Endothelial cell of umbilical vein (primary cell): ENCODE measurements around the gene PRC1. TPM values are rescaled to one million over a fixed set of nuclear protein-coding genes. Genes with fewer than 3 reads are reported as not detected.
A peak's percentile ranks its signal among the peaks of the same experiment; 100 is the strongest.

ENCODE experiments used
- BruUV-seq: library from RNA; stranded (reverse); fragments of 400-500 nt; replicated peaks from 2 replicates; lab custom pipeline; 2021; lab: Mats Ljungman, UMichigan
- CTCF ChIA-PET: fragments of 300-600, 350-600 bp; sonication (Branson Sonifier 250); formaldehyde crosslinking; loops from one replicate; lab custom pipeline; 2021; ENCODE audit warnings: antibody characterized with exemption, inconsistent platforms; lab: Charles Lee
- POLR2A ChIA-PET: fragments of 300-600, 350-600 bp; sonication (Branson Sonifier 250); formaldehyde crosslinking; loops from one replicate; lab custom pipeline; 2021; ENCODE audit warnings: antibody characterized with exemption, inconsistent platforms; lab: Charles Lee
- DNase-seq: peaks from one replicate; pipeline ENCODE4 v3.0.0-alpha.2; 2011; ENCODE audit warnings: low read depth, low spot score
- FAIRE-seq: peaks from 2 replicates; lab custom pipeline; 2011; peaks lifted over from hg19 to GRCh38; lab: Jason Lieb, UNC
- H2AFZ ChIP-seq: 2 replicates; pipeline ENCODE4 v1.6.0; 2012; ENCODE audit warnings: low read depth, low read length, control low read depth, inconsistent platforms
- H3K27ac ChIP-seq: 2 replicates; pipeline ENCODE4 v1.5.1; 2011; ENCODE audit warnings: low read depth, mild to moderate bottlenecking, control low read depth, low read length, moderate library complexity; ENCODE audit not compliant: insufficient read depth
- H3K27me3 ChIP-seq, 2 experiments: 2 replicates each; pipeline versions ENCODE4 v1.6.0 to v1.6.1; 2011; ENCODE audit warnings: low read length in 2 of 2, mixed read lengths in 1 of 2; ENCODE audit not compliant: control insufficient read depth in 2 of 2, insufficient read depth in 2 of 2
- H3K36me3 ChIP-seq, 2 experiments: 2 replicates in 1 of 2; 3 replicates in 1 of 2; pipeline ENCODE4 v1.5.1; 2011; ENCODE audit warnings: low read length in 2 of 2, mild to moderate bottlenecking in 1 of 2, moderate library complexity in 1 of 2; ENCODE audit not compliant: control insufficient read depth in 2 of 2, insufficient read depth in 2 of 2; ENCODE audit errors: extremely low read depth in 1 of 2
- H3K4me1 ChIP-seq: 3 replicates; pipeline ENCODE4 v1.5.1; 2011; ENCODE audit warnings: mild to moderate bottlenecking, low read length; ENCODE audit not compliant: control insufficient read depth, insufficient read depth; ENCODE audit errors: extremely low read depth
- H3K4me2 ChIP-seq: 2 replicates; pipeline ENCODE4 v1.6.1; 2011; ENCODE audit warnings: low read length, control low read depth, mixed read lengths; ENCODE audit not compliant: insufficient read depth
- H3K4me3 ChIP-seq, 3 experiments: fragments of 200-600 bp in 1 of 3; sonication (generic), shearing (Covaris generic) in 1 of 3; replicated peaks in 1 of 3; 2 replicates each; pipeline ENCODE4 v1.5.1; 2011 to 2016; ENCODE audit warnings: control low read depth in 3 of 3, low read length in 3 of 3, mild to moderate bottlenecking in 2 of 3, inconsistent platforms in 1 of 3, low read depth in 1 of 3, moderate library complexity in 1 of 3; ENCODE audit not compliant: insufficient read depth in 1 of 3
- H3K79me2 ChIP-seq: 2 replicates; pipeline ENCODE4 v1.6.0; 2012; ENCODE audit warnings: low read length, inconsistent platforms; ENCODE audit not compliant: control insufficient read depth, insufficient read depth
- H3K9ac ChIP-seq: replicated peaks from 2 replicates; pipeline ENCODE3; 2011; ENCODE audit warnings: low read length, control low read depth; ENCODE audit not compliant: insufficient read depth; ENCODE audit errors: extremely low read depth
- H3K9me1 ChIP-seq: replicated peaks from 3 replicates; pipeline ENCODE4 v1.6.0; 2011; ENCODE audit warnings: mild to moderate bottlenecking, low read length; ENCODE audit not compliant: control insufficient read depth, insufficient read depth; ENCODE audit errors: extremely low read depth
- H3K9me3 ChIP-seq: replicated peaks from 2 replicates; pipeline ENCODE4 v1.5.1; 2012; ENCODE audit warnings: low read length, inconsistent platforms; ENCODE audit not compliant: control insufficient read depth, insufficient read depth
- H4K20me1 ChIP-seq: replicated peaks from 2 replicates; pipeline ENCODE3; 2011; ENCODE audit warnings: mild to moderate bottlenecking, low read length; ENCODE audit not compliant: control insufficient read depth, insufficient read depth; ENCODE audit errors: extremely low read depth
- EZH2 ChIP-seq: IDR thresholded peaks from 2 replicates; pipeline ENCODE4 v1.6.1; 2012; ENCODE audit warnings: borderline replicate concordance, low read depth, mild to moderate bottlenecking, moderate library complexity, low read length, inconsistent platforms; ENCODE audit not compliant: severe bottlenecking
- FOS ChIP-seq: IDR thresholded peaks from 2 replicates; pipeline ENCODE4 v1.6.1; 2011; ENCODE audit warnings: mild to moderate bottlenecking, low read length, moderate library complexity, borderline replicate concordance; ENCODE audit not compliant: insufficient read depth
- GATA2 ChIP-seq: IDR thresholded peaks from 2 replicates; pipeline ENCODE4 v1.7.0; 2011; ENCODE audit warnings: low read depth, mild to moderate bottlenecking, moderate library complexity, mixed read lengths, low read length; ENCODE audit not compliant: insufficient read length, insufficient read depth
- JUN ChIP-seq: IDR thresholded peaks from 2 replicates; pipeline ENCODE4 v1.6.1; 2011; ENCODE audit warnings: borderline replicate concordance, low read depth; ENCODE audit not compliant: insufficient read length, insufficient read depth
- MYC ChIP-seq: IDR thresholded peaks from one replicate; pipeline ENCODE4 v1.6.1; 2011; ENCODE audit warnings: mild to moderate bottlenecking, low read depth, low read length
- POLR2A ChIP-seq: IDR thresholded peaks from 2 replicates; pipeline ENCODE4 v1.6.1; 2012; ENCODE audit warnings: low read depth, mild to moderate bottlenecking, control low read depth, low read length
- POLR2AphosphoS5 ChIP-seq: IDR thresholded peaks from 2 replicates; pipeline ENCODE4 v1.6.1; 2012; ENCODE audit warnings: low read depth, mild to moderate bottlenecking, control low read depth, low read length, moderate library complexity; ENCODE audit not compliant: insufficient read depth
- dilution Hi-C: fragments of 300-500 bp; cut with MboI; formaldehyde crosslinking; loops from one replicate; pipeline ENCODE4 v1.15.0; 2019; ENCODE audit warnings: low sequenced_read_pairs; ENCODE audit not compliant: extremely low pct_ligation_motif_present
- intact Hi-C: fragments of 100-400 bp; cut with micrococcal nuclease; formaldehyde crosslinking; loops from one replicate; pipeline ENCODE4 v1.10.0; 2022
- polyA plus RNA-seq, 4 experiments: library from polyadenylated mRNA; depleted of rRNA in 3 of 4; stranded (reverse) in 3 of 4; unstranded in 1 of 4; fragments of >200 nt; gene quantifications; 2 replicates each; pipeline versions ENCODE4 v1.2.1 to v1.2.3, GENCODE V29; 2011 to 2012; ENCODE audit warnings: missing spikeins in 1 of 4
- total RNA-seq: library from RNA; stranded (reverse); gene quantifications from 2 replicates; pipeline ENCODE4 v1.2.3, GENCODE V29; 2021
- TF ChIP-seq, protein P1 (sequence below): IDR thresholded peaks from 2 replicates; pipeline ENCODE4 v1.6.1; 2011; ENCODE audit not compliant: insufficient read depth, insufficient read length
- TF ChIP-seq, protein P2 (sequence below), 2 donors: IDR thresholded peaks; 1 replicate in 1 of 2; 2 replicates in 1 of 2; pipeline ENCODE4 v1.5.1; 2011; ENCODE audit warnings: low read length in 2 of 2, mild to moderate bottlenecking in 2 of 2, moderate library complexity in 2 of 2, control low read depth in 1 of 2, inconsistent platforms in 1 of 2, low read depth in 1 of 2; ENCODE audit not compliant: insufficient read depth in 1 of 2; ENCODE audit errors: extremely low read depth in 1 of 2

The PRC1 gene
- total and polyA plus RNA-seq, 2 donors (not counting 3 experiments of a cell fraction or from before 2014, with no cell fraction given): 171 to 280 TPM

DNA sequence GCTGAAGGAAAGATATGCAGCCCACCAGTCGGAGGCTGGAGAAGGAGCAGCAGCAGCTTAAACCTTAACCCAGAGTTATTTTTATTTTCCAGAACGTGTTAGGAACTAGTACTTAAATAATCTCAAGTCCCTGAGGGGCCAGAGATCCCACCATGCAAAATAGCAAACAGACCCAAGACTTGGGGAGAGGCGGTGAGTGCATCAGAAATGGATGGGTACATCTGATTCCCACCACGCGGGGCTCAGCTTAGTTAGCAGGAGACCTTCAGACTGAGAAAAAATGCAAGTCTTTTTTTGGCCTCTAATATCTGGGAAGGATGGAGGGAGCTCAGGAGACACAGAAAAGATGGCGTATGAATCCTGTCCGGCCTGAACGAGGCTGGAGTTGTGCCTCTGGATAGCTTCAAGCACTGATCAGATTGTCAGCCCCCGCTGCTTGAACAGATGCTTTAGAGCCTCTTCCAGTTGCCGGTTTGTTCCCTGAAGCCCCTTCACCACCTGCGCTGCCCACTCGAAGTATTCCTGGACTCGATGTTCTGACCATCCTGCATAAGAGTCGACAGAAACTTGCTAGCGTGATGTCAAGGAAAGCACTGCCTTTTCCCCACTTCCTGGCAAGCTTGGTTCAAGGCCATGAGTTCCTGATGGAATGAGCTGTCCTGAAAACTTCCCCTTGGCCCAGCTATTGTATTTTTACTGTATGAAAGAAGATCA, 63.3 kb downstream of the PRC1 start:
- intact Hi-C loops: loop anchor here (1.0 to 5.0 kb wide), 2 partner anchors 29 to 429 kb away; no protein-coding TSS in a partner anchor
- Histone ChIP-seq H3K36me3 (no peaks in the 10 kb centered on the region), H3K27ac (no peak overlapping the region)

More for the DNA sequence above, 63.3 kb downstream of the PRC1 start:
- Histone ChIP-seq H3K4me3 (no peak overlapping the region), H3K4me2 (peak overlapping the region; percentile 56), H3K9me3 (no peaks in the 10 kb centered on the region), H3K79me2 (peaks cover 6% of the 10 kb centered on the region), H3K27me3 (no peaks in the 10 kb centered on the region), H4K20me1 (no peaks in the 10 kb centered on the region), H3K4me1 (peaks cover 27% of the 10 kb centered on the region), H3K9me1 (no peaks in the 10 kb centered on the region), H2AFZ (peak overlapping the region; percentile 6), H3K9ac (no peak overlapping the region)
- POLR2A ChIA-PET: interaction anchor here (0.6 kb wide), 1 partner anchor 720 kb away, joined by 3 read pairs; no protein-coding TSS in a partner anchor
- CTCF ChIA-PET: interaction anchor here (0.5 to 8.1 kb wide), 14 partner anchors 9 to 610 kb away, joined by 3 to 66 read pairs (median 8); partner anchors contain the start of genes MAN2A2 and RCCD1
- no peak for TF ChIP-seq JUN
- no peak for TF ChIP-seq POLR2A
- no peak for TF ChIP-seq EZH2
- TF ChIP-seq, protein P1, sequence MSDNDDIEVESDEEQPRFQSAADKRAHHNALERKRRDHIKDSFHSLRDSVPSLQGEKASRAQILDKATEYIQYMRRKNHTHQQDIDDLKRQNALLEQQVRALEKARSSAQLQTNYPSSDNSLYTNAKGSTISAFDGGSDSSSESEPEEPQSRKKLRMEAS: no peak
- TF ChIP-seq FOS: no peak
- no peak for TF ChIP-seq GATA2
- TF ChIP-seq MYC: no peak
- no peak for TF ChIP-seq POLR2AphosphoS5
- TF ChIP-seq, protein P2, sequence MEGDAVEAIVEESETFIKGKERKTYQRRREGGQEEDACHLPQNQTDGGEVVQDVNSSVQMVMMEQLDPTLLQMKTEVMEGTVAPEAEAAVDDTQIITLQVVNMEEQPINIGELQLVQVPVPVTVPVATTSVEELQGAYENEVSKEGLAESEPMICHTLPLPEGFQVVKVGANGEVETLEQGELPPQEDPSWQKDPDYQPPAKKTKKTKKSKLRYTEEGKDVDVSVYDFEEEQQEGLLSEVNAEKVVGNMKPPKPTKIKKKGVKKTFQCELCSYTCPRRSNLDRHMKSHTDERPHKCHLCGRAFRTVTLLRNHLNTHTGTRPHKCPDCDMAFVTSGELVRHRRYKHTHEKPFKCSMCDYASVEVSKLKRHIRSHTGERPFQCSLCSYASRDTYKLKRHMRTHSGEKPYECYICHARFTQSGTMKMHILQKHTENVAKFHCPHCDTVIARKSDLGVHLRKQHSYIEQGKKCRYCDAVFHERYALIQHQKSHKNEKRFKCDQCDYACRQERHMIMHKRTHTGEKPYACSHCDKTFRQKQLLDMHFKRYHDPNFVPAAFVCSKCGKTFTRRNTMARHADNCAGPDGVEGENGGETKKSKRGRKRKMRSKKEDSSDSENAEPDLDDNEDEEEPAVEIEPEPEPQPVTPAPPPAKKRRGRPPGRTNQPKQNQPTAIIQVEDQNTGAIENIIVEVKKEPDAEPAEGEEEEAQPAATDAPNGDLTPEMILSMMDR (IDR thresholded peaks at IDR 0.05; ENCODE audit: extremely low read depth in 1 of 2, insufficient read depth in 1 of 2, low read depth in 1 of 2, low read length in 2 of 2): no peak
- FAIRE-seq (peak; percentile 90), DNase-seq (peak; percentile 39)
- dilution Hi-C loops: no loop called here
- no TSS peak for BruUV-seq
